Fibroblast of skin of left biceps (primary cell): ENCODE results near the gene AKTIP.

Source experiments
- DNase-seq, 2 experiments: peaks; one replicate each; pipeline ENCODE4 v3.0.0-alpha.2; 2013; ENCODE audit warnings: low read depth in 2 of 2

The AKTIP gene

DNA sequence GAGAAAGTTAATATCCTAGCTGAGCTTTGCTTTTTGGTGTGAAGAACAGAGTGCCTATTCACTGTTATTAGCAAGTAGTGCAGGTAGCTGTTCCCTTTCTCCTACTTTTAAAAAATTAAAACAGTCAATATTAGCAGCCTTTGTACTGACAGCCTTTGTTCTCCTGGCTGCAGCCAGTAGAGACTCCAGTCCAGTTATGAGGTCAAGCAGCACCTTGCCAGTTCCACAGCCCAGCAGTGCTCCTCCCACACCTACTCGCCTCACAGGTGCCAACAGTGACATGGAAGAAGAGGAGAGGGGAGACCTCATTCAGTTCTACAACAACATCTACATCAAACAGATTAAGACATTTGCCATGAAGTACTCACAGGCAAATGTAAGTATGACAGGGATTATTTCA is 22.6 kb downstream of the AKTIP start:
- DNase-seq: no peak

- DNase-seq: no peak
These were observed 24.0 kb downstream of the AKTIP start for GRCh38 chr16:53478965-53479364.

- no peak for DNase-seq
These were observed 26.1 kb downstream of the AKTIP start for GRCh38 chr16:53476867-53477266.

DNA sequence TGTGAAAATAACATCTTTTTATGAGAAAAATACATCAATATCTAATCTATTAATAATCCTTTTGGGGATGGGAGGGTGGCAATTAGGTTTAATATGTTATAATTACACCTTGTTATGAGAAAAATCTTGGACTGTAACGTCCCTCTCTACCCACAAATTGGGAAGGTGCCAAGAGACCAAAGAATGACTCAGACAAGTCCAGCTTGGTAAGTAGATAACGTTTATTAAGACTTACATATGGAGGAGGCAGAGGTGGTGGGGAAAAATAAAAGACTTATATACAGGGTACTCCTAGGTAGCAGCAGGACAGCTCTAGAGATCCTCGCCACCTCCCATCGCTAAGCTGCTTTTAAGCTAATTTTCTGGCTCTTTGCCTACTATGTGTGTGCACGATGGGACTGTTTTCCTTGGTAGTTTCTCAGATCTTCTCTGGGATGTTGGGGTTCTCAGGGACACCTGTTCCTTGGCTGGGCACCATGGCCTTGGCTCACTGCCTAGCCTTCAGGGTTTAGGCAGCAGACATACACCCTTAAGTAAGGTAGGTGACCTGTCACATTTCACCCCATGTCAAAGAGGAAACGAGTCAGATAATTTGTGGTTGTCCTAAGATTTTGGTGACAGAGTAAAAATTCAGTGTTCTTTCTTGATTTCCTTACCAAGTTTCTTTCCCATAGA is 37.3 kb downstream of the AKTIP start:
- peak; percentile 8 to 17 for DNase-seq

- DNase-seq: no peak
These were observed 44.4 kb downstream of the AKTIP start for GRCh38 chr16:53458635-53459034.

GRCh38 chr16:53457670-53458069 is 45.3 kb downstream of the AKTIP start:
- DNase-seq: no peak

- DNase-seq: no peak
These were observed 46.4 kb downstream of the AKTIP start for GRCh38 chr16:53456625-53457024.

- no peak for DNase-seq
These were observed 49.1 kb downstream of the AKTIP start for GRCh38 chr16:53453928-53454327.

DNA sequence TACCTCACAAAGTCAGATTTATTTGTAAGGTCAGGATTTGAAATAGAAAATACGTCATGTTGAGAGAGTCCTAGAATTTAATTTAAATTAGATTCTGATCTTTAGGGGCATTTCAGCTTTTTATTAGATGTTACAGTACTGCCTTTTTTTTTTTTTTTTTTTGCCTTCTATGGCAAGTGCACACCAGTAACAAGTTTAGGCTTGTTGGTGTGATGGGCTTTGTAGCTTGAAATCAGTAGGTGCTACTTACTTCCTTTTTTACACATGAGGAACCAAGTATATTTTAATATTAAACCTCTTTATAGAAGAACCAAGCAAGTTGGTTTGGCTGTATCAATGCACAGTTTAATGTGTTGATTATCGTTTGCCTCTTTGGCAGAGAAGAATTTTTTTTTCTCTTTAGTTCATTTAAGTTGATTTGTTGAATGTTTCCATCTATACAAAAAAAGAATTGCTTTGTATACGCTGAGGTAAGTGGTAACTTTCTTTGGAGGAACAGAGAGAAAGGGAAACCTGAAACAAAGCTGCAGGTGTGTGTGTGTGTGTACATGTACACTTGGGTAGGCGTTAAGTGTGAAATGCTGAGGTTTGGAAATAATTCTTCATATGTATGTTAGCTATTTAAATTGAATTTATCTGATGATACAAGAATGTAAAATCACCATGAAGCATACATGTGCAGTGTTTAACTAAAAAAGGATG is 53.0 kb downstream of the AKTIP start:
- DNase-seq: no peak

DNA sequence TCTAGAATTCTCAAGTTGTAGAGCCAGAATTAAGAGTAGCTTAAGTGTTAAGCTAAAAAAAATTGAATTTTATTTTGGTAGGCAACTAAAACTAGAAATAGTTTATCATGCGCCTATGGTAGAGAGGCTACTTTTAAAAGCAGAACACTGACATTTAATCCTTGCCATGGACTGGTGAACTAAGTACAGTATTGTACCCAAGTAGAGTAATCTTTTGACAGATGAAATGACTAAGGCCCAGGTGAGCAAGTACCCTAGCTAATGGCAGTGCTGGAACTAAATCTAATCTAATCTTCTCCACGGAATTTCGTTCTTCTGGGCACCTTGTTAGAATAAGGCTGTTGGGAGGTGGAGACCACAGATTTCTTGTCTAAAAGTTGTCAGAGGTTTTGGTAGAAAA is 56.9 kb downstream of the AKTIP start:
- DNase-seq: no peak

GRCh38 chr16:53445534-53445933 is 57.5 kb downstream of the AKTIP start:
- no peak for DNase-seq
